ENCODE measurements around the gene NR2E1. TPM values are rescaled to one million over a fixed set of nuclear protein-coding genes. Genes with fewer than 3 reads are reported as not detected.

NR2E1 gene
- total RNA-seq, 2 donors from 2014 or later = not detected

GRCh38 chr6:108145639-108146038 is 20.2 kb upstream of the NR2E1 start:
- H3K36me3 ChIP-seq (ENCODE audit: control insufficient read depth, insufficient read depth, low read length) = no peaks in the 10 kb centered on the region
- Mint-ChIP-seq H3K27ac (no peak overlapping the region), H3K4me3 (no peak overlapping the region), H3K36me3 (ENCODE audit: low read depth) (no peaks in the 10 kb centered on the region), H3K27me3 (ENCODE audit: insufficient read depth) (peaks cover 74% of the 10 kb centered on the region), H3K4me1 (peaks cover 3% of the 10 kb centered on the region), H3K9me3 (peaks cover 12% of the 10 kb centered on the region)
- peaks cover 21% of the 10 kb centered on the region for H3K27me3 ChIP-seq (ENCODE audit: control insufficient read depth, insufficient read depth, low read length, poor library complexity, severe bottlenecking)
- no peak overlapping the region for H3K27ac ChIP-seq (ENCODE audit: low read depth, low read length)
- H3K9me3 ChIP-seq (ENCODE audit: control insufficient read depth, low read length) = no peaks in the 10 kb centered on the region
- TF ChIP-seq CTCF (conservative IDR thresholded peaks at IDR 0.05) = peak; percentile 69
- no peak overlapping the region for H3K4me3 ChIP-seq (ENCODE audit: low read length)
- peak; percentile 58 for DNase-seq
- peaks cover 5% of the 10 kb centered on the region for H3K4me1 ChIP-seq (ENCODE audit: control insufficient read depth, insufficient read depth, low read length)
- 88 to 90% methylated on average over 5 to 6 of the region's 6 CpGs for WGBS, 2 experiments (ENCODE audit: insufficient coverage in 1 of 2, insufficient read length in 1 of 2)
- H3K9ac ChIP-seq (ENCODE audit: extremely low read depth, low read length, poor library complexity, severe bottlenecking) = no peak overlapping the region

- Mint-ChIP-seq H3K9me3 (peaks cover 12% of the 10 kb centered on the region), H3K27ac (no peak overlapping the region), H3K36me3 (ENCODE audit: low read depth) (no peaks in the 10 kb centered on the region), H3K27me3 (ENCODE audit: insufficient read depth) (peaks cover 98% of the 10 kb centered on the region), H3K4me3 (no peak overlapping the region), H3K4me1 (peaks cover 11% of the 10 kb centered on the region)
- H3K9ac ChIP-seq (ENCODE audit: extremely low read depth, low read length, poor library complexity, severe bottlenecking) = no peak overlapping the region
- peaks cover 76% of the 10 kb centered on the region for H3K27me3 ChIP-seq (ENCODE audit: control insufficient read depth, insufficient read depth, low read length, poor library complexity, severe bottlenecking)
- no peaks in the 10 kb centered on the region for H3K36me3 ChIP-seq (ENCODE audit: control insufficient read depth, insufficient read depth, low read length)
- H3K9me3 ChIP-seq (ENCODE audit: control insufficient read depth, low read length) = no peaks in the 10 kb centered on the region
- no peak overlapping the region for H3K27ac ChIP-seq (ENCODE audit: low read depth, low read length)
- no peak overlapping the region for H3K4me3 ChIP-seq (ENCODE audit: low read length)
- WGBS, 2 experiments (ENCODE audit: insufficient coverage in 1 of 2, insufficient read length in 1 of 2) = 90% methylated on average over 2 to 4 of the region's 4 CpGs
- no peak for DNase-seq
- no peak for TF ChIP-seq CTCF (conservative IDR thresholded peaks at IDR 0.05)
- H3K4me1 ChIP-seq (ENCODE audit: control insufficient read depth, insufficient read depth, low read length) = peaks cover 7% of the 10 kb centered on the region
Observed at GRCh38 chr6:108152446-108152845, 13.4 kb upstream of the NR2E1 start.

GRCh38 chr6:108156180-108156937 is 9.5 kb upstream of the NR2E1 start:
- DNase-seq = no peak
- peaks cover 15% of the 10 kb centered on the region for H3K4me1 Mint-ChIP-seq
- no peak overlapping the region for H3K27ac Mint-ChIP-seq
- Histone ChIP-seq H3K27ac (ENCODE audit: low read depth, low read length) (no peak overlapping the region), H3K9ac (ENCODE audit: extremely low read depth, low read length, poor library complexity, severe bottlenecking) (no peak overlapping the region), H3K27me3 (ENCODE audit: control insufficient read depth, insufficient read depth, low read length, poor library complexity, severe bottlenecking) (peaks cover 91% of the 10 kb centered on the region), H3K36me3 (ENCODE audit: control insufficient read depth, insufficient read depth, low read length) (no peaks in the 10 kb centered on the region), H3K9me3 (ENCODE audit: control insufficient read depth, low read length) (no peaks in the 10 kb centered on the region), H3K4me3 (ENCODE audit: low read length) (no peak overlapping the region), H3K4me1 (ENCODE audit: control insufficient read depth, insufficient read depth, low read length) (peaks cover 7% of the 10 kb centered on the region)
- 8 to 15% methylated on average over 6 to 10 of the region's 10 CpGs for WGBS, 2 experiments (ENCODE audit: insufficient coverage in 1 of 2, insufficient read length in 1 of 2)
- no peak overlapping the region for H3K4me3 Mint-ChIP-seq
- no peaks in the 10 kb centered on the region for H3K36me3 Mint-ChIP-seq (ENCODE audit: low read depth)
- TF ChIP-seq CTCF (conservative IDR thresholded peaks at IDR 0.05) = no peak
- peaks cover 100% of the 10 kb centered on the region for H3K27me3 Mint-ChIP-seq (ENCODE audit: insufficient read depth)
- H3K9me3 Mint-ChIP-seq = no peaks in the 10 kb centered on the region
